ENCODE results near the gene SHF. TPM values are rescaled to one million over a fixed set of nuclear protein-coding genes. Genes with fewer than 3 reads are reported as not detected.
A peak's percentile ranks its signal among the peaks of the same experiment; 100 is the strongest.

Gene SHF
- total RNA-seq, 1 experiment from 2014 or later, result 21.7 TPM

DNA sequence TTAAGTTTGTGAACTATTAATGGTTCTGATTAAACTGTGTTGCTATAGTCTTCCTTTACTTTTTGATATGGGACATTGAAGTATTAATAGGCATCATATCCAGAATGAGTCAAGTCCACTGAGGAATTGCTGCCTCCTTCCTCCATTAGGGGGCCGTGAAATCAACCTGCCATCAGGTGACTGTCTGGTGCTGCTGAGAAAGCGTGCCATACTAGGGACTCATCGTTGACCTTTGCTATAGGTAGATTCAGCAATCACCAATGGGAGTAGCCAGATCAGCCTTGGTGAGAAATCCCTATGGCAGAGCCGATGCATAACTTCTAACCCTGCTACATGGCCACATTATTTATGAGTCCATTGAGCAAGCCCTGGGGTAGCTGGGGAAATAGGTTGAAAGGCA, 34.2 kb upstream of the SHF start:
- H3K79me1 ChIP-seq (ENCODE audit: insufficient read depth, low read depth, low read length, poor library complexity, severe bottlenecking), result no peaks in the 10 kb centered on the region
- no peak overlapping the region for H2AK5ac ChIP-seq (ENCODE audit: insufficient read length, low read length)
- H3K4me1 Mint-ChIP-seq, result 0 out of 4 replicates have a peak, but pooled peaks cover 0 to 3% of the 10 kb centered on the region in 2 experiments
- H4K91ac ChIP-seq (ENCODE audit: insufficient read length, low read depth, low read length), result no peak overlapping the region
- no peak overlapping the region for H3K4ac ChIP-seq (ENCODE audit: low read depth, low read length)
- no peaks in the 10 kb centered on the region for H3K4me1 ChIP-seq (ENCODE audit: insufficient read depth, low read length)
- no peak overlapping the region for H3K4me3 Mint-ChIP-seq
- H2BK20ac ChIP-seq (ENCODE audit: low read depth, low read length, poor library complexity, severe bottlenecking), result no peak overlapping the region
- H4K8ac ChIP-seq (replicated peaks; ENCODE audit: insufficient read length, low read depth, low read length), result no peak overlapping the region
- no peaks in the 10 kb centered on the region for H3K9me3 Mint-ChIP-seq
- no peak overlapping the region for H4K5ac ChIP-seq (ENCODE audit: insufficient read length, low read depth, low read length)
- H2AFZ ChIP-seq (ENCODE audit: low read length), result no peak overlapping the region
- H3K27ac Mint-ChIP-seq, result no peak overlapping the region
- no peak overlapping the region for H3K18ac ChIP-seq (ENCODE audit: insufficient read length, low read depth, low read length)
- TF ChIP-seq CTCF (conservative IDR thresholded peaks at IDR 0.05), result peak; percentile 45; the same call in 2 of the 3 replicates
- no peak overlapping the region for H2BK120ac ChIP-seq (ENCODE audit: low read depth, low read length, poor library complexity, severe bottlenecking)
- H2BK15ac ChIP-seq (ENCODE audit: low read depth, low read length), result no peak overlapping the region
- H3K23ac ChIP-seq (ENCODE audit: insufficient read length, low read depth, low read length), result no peak overlapping the region
- H4K20me1 ChIP-seq (ENCODE audit: control insufficient read depth, insufficient read depth, insufficient read length), result no peaks in the 10 kb centered on the region
- no peaks in the 10 kb centered on the region for H3K79me2 ChIP-seq (ENCODE audit: insufficient read depth, low read length)
- no peak overlapping the region for H3K14ac ChIP-seq (ENCODE audit: insufficient read depth, low read length)
- no peak overlapping the region for H3K27ac ChIP-seq (ENCODE audit: insufficient read length, low read depth, low read length)
- no peak overlapping the region for H3K4me2 ChIP-seq (ENCODE audit: insufficient read depth, insufficient read length, low read length)
- no peak overlapping the region for H3K9ac ChIP-seq (ENCODE audit: extremely low read depth, insufficient read length, low read length)
- H3K27me3 ChIP-seq (ENCODE audit: insufficient read depth, low read length), result no peaks in the 10 kb centered on the region
- H3K27me3 Mint-ChIP-seq (ENCODE audit: low read depth), result peaks cover 11% of the 10 kb centered on the region
- no CpG with 5 or more reads among the region's 4 CpGs for WGBS (ENCODE audit: extremely low coverage, insufficient read length, low lambda C conversion rate)
- H3T11ph ChIP-seq (ENCODE audit: low read length), result no peak overlapping the region
- no peaks in the 10 kb centered on the region for H3K9me3 ChIP-seq (ENCODE audit: control insufficient read depth, low read depth, low read length)
- H3K36me3 Mint-ChIP-seq (ENCODE audit: insufficient read depth in 1 of 3, low read depth in 3 of 3), result no peaks in the 10 kb centered on the region
- H2BK5ac ChIP-seq (ENCODE audit: insufficient read length, low read length), result no peak overlapping the region
- H2BK12ac ChIP-seq (ENCODE audit: insufficient read length, low read depth, low read length), result no peak overlapping the region
- no peaks in the 10 kb centered on the region for H3K23me2 ChIP-seq (ENCODE audit: insufficient read length, low read depth, low read length, poor library complexity, severe bottlenecking)
- no peak overlapping the region for H3K56ac ChIP-seq (ENCODE audit: insufficient read length, low read depth, low read length)
- no peak for DNase-seq
